Measurements from ENCODE around the gene ZXDC.

Gene ZXDC

GRCh38 chr3:126439346-126439967 lies 36.2 kb downstream of the ZXDC start:
- no peak overlapping the region for H3K4me3 Mint-ChIP-seq
- no peaks in the 10 kb centered on the region for H3K27me3 Mint-ChIP-seq (ENCODE audit: low read depth)
- peaks cover 11% of the 10 kb centered on the region for H3K4me1 Mint-ChIP-seq
- H3K36me3 Mint-ChIP-seq (ENCODE audit: low read depth): peaks cover 23% of the 10 kb centered on the region
- TF ChIP-seq, protein P1, sequence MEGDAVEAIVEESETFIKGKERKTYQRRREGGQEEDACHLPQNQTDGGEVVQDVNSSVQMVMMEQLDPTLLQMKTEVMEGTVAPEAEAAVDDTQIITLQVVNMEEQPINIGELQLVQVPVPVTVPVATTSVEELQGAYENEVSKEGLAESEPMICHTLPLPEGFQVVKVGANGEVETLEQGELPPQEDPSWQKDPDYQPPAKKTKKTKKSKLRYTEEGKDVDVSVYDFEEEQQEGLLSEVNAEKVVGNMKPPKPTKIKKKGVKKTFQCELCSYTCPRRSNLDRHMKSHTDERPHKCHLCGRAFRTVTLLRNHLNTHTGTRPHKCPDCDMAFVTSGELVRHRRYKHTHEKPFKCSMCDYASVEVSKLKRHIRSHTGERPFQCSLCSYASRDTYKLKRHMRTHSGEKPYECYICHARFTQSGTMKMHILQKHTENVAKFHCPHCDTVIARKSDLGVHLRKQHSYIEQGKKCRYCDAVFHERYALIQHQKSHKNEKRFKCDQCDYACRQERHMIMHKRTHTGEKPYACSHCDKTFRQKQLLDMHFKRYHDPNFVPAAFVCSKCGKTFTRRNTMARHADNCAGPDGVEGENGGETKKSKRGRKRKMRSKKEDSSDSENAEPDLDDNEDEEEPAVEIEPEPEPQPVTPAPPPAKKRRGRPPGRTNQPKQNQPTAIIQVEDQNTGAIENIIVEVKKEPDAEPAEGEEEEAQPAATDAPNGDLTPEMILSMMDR (IDR thresholded peaks at IDR 0.05; ENCODE audit: unreplicated experiment in 3 of 3): no peak
- no peaks in the 10 kb centered on the region for H3K9me3 Mint-ChIP-seq
- H3K27ac Mint-ChIP-seq: no peak overlapping the region

DNA sequence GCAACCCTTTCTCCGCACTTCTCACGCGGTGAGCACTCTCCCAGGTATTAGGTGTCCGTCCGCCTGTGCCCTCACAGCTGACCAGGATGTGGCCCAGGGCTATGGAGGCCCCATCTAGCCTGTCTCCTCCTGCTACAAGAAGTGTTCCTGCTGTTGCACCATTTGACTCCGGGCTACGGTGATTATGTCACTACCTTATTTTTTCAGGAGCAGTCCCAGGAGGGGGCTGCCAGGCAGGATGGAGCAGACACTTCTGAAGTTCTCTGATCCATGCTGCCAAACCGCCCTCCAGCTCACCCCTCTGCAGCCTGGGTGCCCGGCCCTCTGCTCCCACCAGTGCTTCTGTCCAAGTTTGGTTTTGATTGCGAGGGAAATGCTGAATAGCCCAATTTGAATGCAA lies 36.9 kb downstream of the ZXDC start:
- H3K4me1 Mint-ChIP-seq: peaks cover 11% of the 10 kb centered on the region
- H3K9me3 Mint-ChIP-seq: no peaks in the 10 kb centered on the region
- no peaks in the 10 kb centered on the region for H3K27me3 Mint-ChIP-seq (ENCODE audit: low read depth)
- no peak overlapping the region for H3K27ac Mint-ChIP-seq
- H3K36me3 Mint-ChIP-seq (ENCODE audit: low read depth): peaks cover 25% of the 10 kb centered on the region
- no peak overlapping the region for H3K4me3 Mint-ChIP-seq
- TF ChIP-seq, protein P1 (IDR thresholded peaks at IDR 0.05; ENCODE audit: unreplicated experiment in 3 of 3): no peak

- no peak overlapping the region for H3K27ac Mint-ChIP-seq
- no peaks in the 10 kb centered on the region for H3K9me3 Mint-ChIP-seq
- H3K27me3 Mint-ChIP-seq (ENCODE audit: low read depth): no peaks in the 10 kb centered on the region
- H3K4me1 Mint-ChIP-seq: peaks cover 9% of the 10 kb centered on the region
- no peak overlapping the region for H3K4me3 Mint-ChIP-seq
- peaks cover 25% of the 10 kb centered on the region for H3K36me3 Mint-ChIP-seq (ENCODE audit: low read depth)
- TF ChIP-seq, protein P1 (IDR thresholded peaks at IDR 0.05; ENCODE audit: unreplicated experiment in 3 of 3): no peak
Measured at GRCh38 chr3:126438186-126438585, 37.5 kb downstream of the ZXDC start.

DNA sequence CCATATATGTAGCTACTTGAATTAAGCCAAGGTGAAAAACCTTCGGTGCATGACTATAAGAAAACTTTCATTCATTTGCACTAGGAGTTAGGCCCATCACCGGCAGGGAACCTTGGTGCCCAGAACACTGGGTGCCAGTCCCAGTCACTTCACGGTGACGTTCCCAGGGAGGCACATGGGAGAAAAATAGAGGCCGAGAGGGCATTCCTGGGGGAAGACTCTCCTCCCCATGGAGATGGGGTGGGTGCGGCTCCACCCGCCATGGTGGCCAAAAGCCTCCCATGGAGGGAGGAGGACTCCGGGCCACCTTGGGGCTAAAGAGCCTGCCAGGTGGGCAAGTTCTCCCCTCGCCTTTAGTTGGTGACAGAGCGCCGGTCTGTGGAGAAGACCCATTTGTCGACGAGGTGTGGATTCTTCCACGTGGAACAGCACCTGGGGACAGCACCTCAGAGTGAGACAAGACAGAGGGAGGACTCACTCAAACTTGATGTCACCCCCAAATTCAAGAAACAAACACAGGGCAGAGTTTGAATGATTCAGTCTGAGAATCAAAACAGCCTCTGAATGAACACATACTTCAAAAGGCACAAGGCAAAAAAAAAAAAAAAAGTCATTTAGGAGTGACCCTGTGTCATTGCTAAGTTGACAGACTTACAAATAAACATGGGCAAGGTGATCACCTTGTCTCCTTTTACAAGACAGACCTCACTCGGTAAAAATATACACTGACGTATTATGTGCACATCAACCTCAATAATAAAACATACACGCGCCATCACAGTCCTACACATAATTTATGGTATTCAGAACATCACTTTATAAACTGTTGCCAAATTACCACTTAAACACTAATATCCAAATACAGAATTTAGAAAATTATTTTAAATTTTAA lies 38.6 kb downstream of the ZXDC start:
- Mint-ChIP-seq H3K27ac (no peak overlapping the region), H3K4me3 (no peak overlapping the region), H3K36me3 (ENCODE audit: low read depth) (peaks cover 29% of the 10 kb centered on the region), H3K9me3 (no peaks in the 10 kb centered on the region), H3K4me1 (peaks cover 4% of the 10 kb centered on the region), H3K27me3 (ENCODE audit: low read depth) (no peaks in the 10 kb centered on the region)
- TF ChIP-seq, protein P1 (IDR thresholded peaks at IDR 0.05; ENCODE audit: unreplicated experiment in 3 of 3): no peak

GRCh38 chr3:126435456-126436315 lies 40.0 kb downstream of the ZXDC start:
- Mint-ChIP-seq H3K4me3 (no peak overlapping the region), H3K27me3 (ENCODE audit: low read depth) (no peaks in the 10 kb centered on the region), H3K9me3 (no peaks in the 10 kb centered on the region), H3K36me3 (ENCODE audit: low read depth) (peaks cover 29% of the 10 kb centered on the region), H3K4me1 (no peaks in the 10 kb centered on the region), H3K27ac (no peak overlapping the region)
- TF ChIP-seq, protein P1 (IDR thresholded peaks at IDR 0.05; ENCODE audit: unreplicated experiment in 3 of 3): no peak

Data from nephron (organoid).